Measurements from ENCODE around the gene FAM222A. TPM values are rescaled to one million over a fixed set of nuclear protein-coding genes. Genes with fewer than 3 reads are reported as not detected.

Gene FAM222A
- polyA plus RNA-seq, 1 experiment, result 0.36 TPM

DNA sequence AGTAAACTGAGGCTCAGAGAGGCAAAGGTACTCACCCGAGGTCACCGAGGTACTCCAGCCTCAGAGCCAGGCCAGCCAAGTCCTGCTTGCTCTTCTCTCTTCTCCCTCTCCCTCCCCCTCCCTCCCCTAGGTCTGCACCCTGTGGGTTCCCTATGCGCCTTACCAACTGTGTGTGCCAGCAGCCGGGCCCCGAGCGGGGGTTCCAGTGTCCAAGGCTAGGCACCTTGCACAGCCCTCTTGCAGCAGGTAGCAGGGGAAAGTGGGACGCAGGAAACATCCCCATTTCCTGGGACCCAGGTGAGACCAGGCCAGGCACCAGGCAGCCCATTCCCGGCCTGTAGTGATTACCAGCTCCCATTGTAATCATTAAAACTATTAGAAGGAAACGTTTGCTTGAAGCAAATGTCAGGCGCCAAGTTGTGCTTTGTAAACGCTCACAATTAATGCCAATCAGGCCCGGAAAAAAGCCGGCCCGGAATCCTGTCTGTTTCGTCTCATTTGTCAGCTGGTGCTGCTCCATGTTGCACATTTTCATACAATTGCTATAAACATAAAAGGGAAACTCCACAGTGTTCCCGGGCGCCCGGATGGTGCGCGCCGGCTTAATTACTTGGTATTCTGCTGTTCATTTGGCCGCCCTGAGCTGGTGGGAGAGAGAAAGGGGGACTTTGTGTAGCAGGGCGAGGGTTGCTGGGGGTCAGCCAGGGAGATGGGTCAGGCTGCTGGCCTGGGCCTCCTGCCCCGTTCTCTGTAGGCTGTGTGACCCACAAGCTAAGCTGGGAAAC, 11.9 kb downstream of the FAM222A start:
- Histone ChIP-seq H3K27me3 (ENCODE audit: control insufficient read depth, insufficient read depth, low read length) (no peaks in the 10 kb centered on the region; the same call in 1 of the 2 replicates), H3K36me3 (ENCODE audit: control insufficient read depth, insufficient read depth, low read length) (no peaks in the 10 kb centered on the region), H3K4me3 (ENCODE audit: low read depth, low read length) (no peak overlapping the region)
- POLR2A ChIA-PET, result no interaction called here
- TF ChIP-seq, protein P1, sequence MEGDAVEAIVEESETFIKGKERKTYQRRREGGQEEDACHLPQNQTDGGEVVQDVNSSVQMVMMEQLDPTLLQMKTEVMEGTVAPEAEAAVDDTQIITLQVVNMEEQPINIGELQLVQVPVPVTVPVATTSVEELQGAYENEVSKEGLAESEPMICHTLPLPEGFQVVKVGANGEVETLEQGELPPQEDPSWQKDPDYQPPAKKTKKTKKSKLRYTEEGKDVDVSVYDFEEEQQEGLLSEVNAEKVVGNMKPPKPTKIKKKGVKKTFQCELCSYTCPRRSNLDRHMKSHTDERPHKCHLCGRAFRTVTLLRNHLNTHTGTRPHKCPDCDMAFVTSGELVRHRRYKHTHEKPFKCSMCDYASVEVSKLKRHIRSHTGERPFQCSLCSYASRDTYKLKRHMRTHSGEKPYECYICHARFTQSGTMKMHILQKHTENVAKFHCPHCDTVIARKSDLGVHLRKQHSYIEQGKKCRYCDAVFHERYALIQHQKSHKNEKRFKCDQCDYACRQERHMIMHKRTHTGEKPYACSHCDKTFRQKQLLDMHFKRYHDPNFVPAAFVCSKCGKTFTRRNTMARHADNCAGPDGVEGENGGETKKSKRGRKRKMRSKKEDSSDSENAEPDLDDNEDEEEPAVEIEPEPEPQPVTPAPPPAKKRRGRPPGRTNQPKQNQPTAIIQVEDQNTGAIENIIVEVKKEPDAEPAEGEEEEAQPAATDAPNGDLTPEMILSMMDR (IDR thresholded peaks at IDR 0.05; ENCODE audit: insufficient read depth, low read depth, low read length), result no peak
- no peak for DNase-seq (ENCODE audit: low read depth)
- CTCF ChIA-PET, result no interaction called here

DNA sequence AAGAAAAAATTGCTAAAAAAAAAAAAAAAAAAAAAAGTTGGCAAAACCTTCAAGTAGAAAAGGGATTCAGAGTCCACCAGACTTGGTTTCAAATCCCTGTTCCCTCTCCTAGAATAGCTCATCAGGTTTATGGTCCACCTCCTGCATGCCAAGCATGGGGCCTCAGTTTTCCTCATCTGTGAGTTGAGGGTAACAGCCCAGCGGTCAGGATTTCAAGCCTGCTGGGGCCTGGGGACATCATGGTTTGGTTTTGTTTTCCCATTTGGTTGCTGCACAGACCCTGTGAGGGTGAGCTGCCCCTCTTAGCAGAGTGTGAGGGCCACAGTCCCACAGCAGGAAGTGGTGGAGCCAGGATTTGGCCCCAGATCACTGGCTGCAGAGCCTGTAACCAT, 12.5 kb downstream of the FAM222A start:
- no peak overlapping the region for H3K4me3 ChIP-seq (ENCODE audit: low read depth, low read length)
- DNase-seq (ENCODE audit: low read depth), result no peak
- POLR2A ChIA-PET, result no interaction called here

DNA sequence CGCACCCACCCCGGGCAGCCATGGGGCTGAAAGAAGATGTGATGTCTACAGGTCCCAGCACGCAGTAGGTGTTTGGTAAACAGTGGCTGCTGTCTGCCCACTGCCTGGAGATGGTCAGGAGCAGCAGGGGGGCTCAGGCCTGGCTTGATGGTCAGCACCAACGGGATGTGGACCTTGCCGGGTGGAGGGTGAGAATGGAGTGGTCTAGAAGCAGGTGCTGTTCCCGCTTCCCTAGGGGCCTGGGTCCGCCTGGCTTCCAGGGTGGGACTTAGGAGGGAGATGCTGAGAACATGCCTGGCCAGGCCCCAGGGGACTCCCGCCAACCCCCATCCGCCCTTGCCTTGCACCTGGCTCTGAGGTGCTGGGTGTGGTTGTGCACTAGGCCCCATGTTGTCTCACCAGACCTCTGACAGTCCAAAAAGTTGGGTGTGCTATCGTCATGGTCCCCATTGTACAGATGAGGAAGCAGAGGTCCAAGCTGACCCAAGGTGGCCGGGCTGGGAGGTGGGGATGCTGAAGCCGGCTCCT, 12.9 kb downstream of the FAM222A start:
- H3K36me3 ChIP-seq (ENCODE audit: control insufficient read depth, insufficient read depth, low read length), result no peaks in the 10 kb centered on the region
- ChIA-PET CTCF (no interaction called here), POLR2A (no interaction called here)
- TF ChIP-seq, protein P1 (IDR thresholded peaks at IDR 0.05; ENCODE audit: insufficient read depth, low read depth, low read length), result no peak
- no peaks in the 10 kb centered on the region; the same call in 1 of the 2 replicates for H3K27me3 ChIP-seq (ENCODE audit: control insufficient read depth, insufficient read depth, low read length)
- no peak overlapping the region for H3K4me3 ChIP-seq (ENCODE audit: low read depth, low read length)
- no peak for DNase-seq (ENCODE audit: low read depth)

More for the DNA sequence above, 12.5 kb downstream of the FAM222A start:
- no peaks in the 10 kb centered on the region for H3K36me3 ChIP-seq (ENCODE audit: control insufficient read depth, insufficient read depth, low read length)
- CTCF ChIA-PET, result no interaction called here
- H3K27me3 ChIP-seq (ENCODE audit: control insufficient read depth, insufficient read depth, low read length), result no peaks in the 10 kb centered on the region; the same call in 1 of the 2 replicates
- TF ChIP-seq, protein P1 (IDR thresholded peaks at IDR 0.05; ENCODE audit: insufficient read depth, low read depth, low read length), result no peak

DNA sequence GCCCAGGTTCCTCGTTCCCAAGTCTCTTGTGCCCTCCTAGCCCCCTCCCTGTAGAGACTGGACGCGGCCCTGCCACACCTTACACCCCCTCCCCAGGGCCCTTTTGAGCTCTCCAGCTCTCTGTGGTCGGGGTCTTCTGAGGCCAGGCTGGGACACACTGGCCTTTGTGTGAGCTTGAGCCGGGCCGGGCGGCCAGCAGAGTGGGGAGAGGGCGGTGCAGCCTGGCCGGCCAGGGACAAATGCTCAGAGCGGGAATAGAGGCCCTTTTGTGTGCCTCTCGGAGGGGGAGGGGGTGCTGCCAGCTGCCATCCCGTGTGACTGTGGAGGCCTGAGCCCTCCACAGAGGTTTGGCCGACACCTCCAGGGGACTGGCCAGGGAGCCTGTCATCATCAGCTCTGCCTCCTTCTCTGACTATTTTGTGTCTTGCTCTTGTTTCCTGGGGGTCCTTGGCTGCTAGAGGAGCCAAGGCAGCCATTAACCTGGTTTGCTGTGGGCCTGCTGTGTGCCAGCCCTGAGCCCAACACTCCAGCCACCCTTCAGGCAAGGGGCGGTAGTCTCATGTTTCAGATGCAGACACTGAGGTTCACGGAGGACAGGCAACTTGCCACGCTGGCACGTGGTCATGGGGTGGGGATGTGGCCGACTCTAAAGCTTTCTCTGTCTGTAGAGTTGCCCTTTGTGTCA, 13.6 kb downstream of the FAM222A start:
- ChIA-PET CTCF (no interaction called here), POLR2A (no interaction called here)
- DNase-seq (ENCODE audit: low read depth), result no peak
- TF ChIP-seq, protein P1 (IDR thresholded peaks at IDR 0.05; ENCODE audit: insufficient read depth, low read depth, low read length), result no peak
- Histone ChIP-seq H3K36me3 (ENCODE audit: control insufficient read depth, insufficient read depth, low read length) (no peaks in the 10 kb centered on the region), H3K27me3 (ENCODE audit: control insufficient read depth, insufficient read depth, low read length) (no peaks in the 10 kb centered on the region), H3K4me3 (ENCODE audit: low read depth, low read length) (no peak overlapping the region)
